GM21447 (cell line): ENCODE measurements around the gene ZNF287.
"Not testable (repeated sequence)": the region's sequence is repeated elsewhere in the genome, so short reads cannot be mapped to it uniquely, and the experiment has no call there.

Source experiments
- ATAC-seq: cut with Tn5 transposase; IDR thresholded peaks from one replicate; pipeline ENCODE4 v1.9.1; 2021; ENCODE audit not compliant: unreplicated experiment

Gene ZNF287

GRCh38 chr17:16568541-16569357 lies at the start of gene ZNF287:
Gene ZNF287 (minus strand): TSS chr17:16569204. CDS start chr17:16567731, 1,473 bp downstream.
- ATAC-seq: peak; percentile 95

- ATAC-seq: no peak
Observed at GRCh38 chr17:16617481-16618060, 48.6 kb upstream of the ZNF287 start.

GRCh38 chr17:16599537-16599936 lies 30.5 kb upstream of the ZNF287 start:
- ATAC-seq: no peak

- ATAC-seq: no peak
Observed at GRCh38 chr17:16593356-16594102, 24.5 kb upstream of the ZNF287 start.

- peak; percentile 81 for ATAC-seq
Observed at GRCh38 chr17:16589097-16589969, 20.3 kb upstream of the ZNF287 start.

GRCh38 chr17:16585796-16586195 lies 16.8 kb upstream of the ZNF287 start:
- no peak for ATAC-seq

GRCh38 chr17:16584273-16584995 lies 15.4 kb upstream of the ZNF287 start:
- ATAC-seq: no peak

GRCh38 chr17:16583781-16584180 lies 14.8 kb upstream of the ZNF287 start:
- ATAC-seq: no peak

- no peak for ATAC-seq
Observed at GRCh38 chr17:16573466-16573865, 4.5 kb upstream of the ZNF287 start.

GRCh38 chr17:16569358-16569712 lies 331 bp upstream of the ZNF287 start:
- peak; percentile 13 for ATAC-seq

GRCh38 chr17:16552637-16553045 lies 16.4 kb downstream of the ZNF287 start:
- no peak for ATAC-seq

GRCh38 chr17:16551878-16552636 lies 16.9 kb downstream of the ZNF287 start:
- no peak for ATAC-seq

GRCh38 chr17:16537130-16537458 lies 31.9 kb downstream of the ZNF287 start:
- no peak for ATAC-seq

GRCh38 chr17:16534236-16534635 lies 34.8 kb downstream of the ZNF287 start:
- no peak for ATAC-seq

GRCh38 chr17:16529906-16530305 lies 39.1 kb downstream of the ZNF287 start:
- ATAC-seq: no peak

GRCh38 chr17:16527298-16527697 lies 41.7 kb downstream of the ZNF287 start:
- no peak for ATAC-seq

- not testable (repeated sequence) for ATAC-seq
Observed at GRCh38 chr17:16525556-16525955, 43.4 kb downstream of the ZNF287 start.

GRCh38 chr17:16521070-16521727 lies 47.8 kb downstream of the ZNF287 start:
- peak; percentile 82 for ATAC-seq

GRCh38 chr17:16519021-16519420 lies 50.0 kb downstream of the ZNF287 start:
- ATAC-seq: no peak
